Endothelial cell of umbilical vein (primary cell): ENCODE measurements around the gene CTNS. TPM values are rescaled to one million over a fixed set of nuclear protein-coding genes. Genes with fewer than 3 reads are reported as not detected.

ENCODE experiments used
- BruUV-seq: library from RNA; stranded (reverse); fragments of 400-500 nt; replicated peaks from 2 replicates; lab custom pipeline; 2021; lab: Mats Ljungman, UMichigan
- CTCF ChIA-PET: fragments of 300-600, 350-600 bp; sonication (Branson Sonifier 250); formaldehyde crosslinking; loops from one replicate; lab custom pipeline; 2021; ENCODE audit warnings: antibody characterized with exemption, inconsistent platforms; lab: Charles Lee
- POLR2A ChIA-PET: fragments of 300-600, 350-600 bp; sonication (Branson Sonifier 250); formaldehyde crosslinking; loops from one replicate; lab custom pipeline; 2021; ENCODE audit warnings: antibody characterized with exemption, inconsistent platforms; lab: Charles Lee
- DNase-seq: peaks from one replicate; pipeline ENCODE4 v3.0.0-alpha.2; 2011; ENCODE audit warnings: low read depth, low spot score
- FAIRE-seq: peaks from 2 replicates; lab custom pipeline; 2011; peaks lifted over from hg19 to GRCh38; lab: Jason Lieb, UNC
- H2AFZ ChIP-seq: 2 replicates; pipeline ENCODE4 v1.6.0; 2012; ENCODE audit warnings: low read depth, low read length, control low read depth, inconsistent platforms
- H3K27ac ChIP-seq: 2 replicates; pipeline ENCODE4 v1.5.1; 2011; ENCODE audit warnings: low read depth, mild to moderate bottlenecking, control low read depth, low read length, moderate library complexity; ENCODE audit not compliant: insufficient read depth
- H3K27me3 ChIP-seq, 2 experiments: 2 replicates each; pipeline versions ENCODE4 v1.6.0 to v1.6.1; 2011; ENCODE audit warnings: low read length in 2 of 2, mixed read lengths in 1 of 2; ENCODE audit not compliant: control insufficient read depth in 2 of 2, insufficient read depth in 2 of 2
- H3K36me3 ChIP-seq, 2 experiments: 2 replicates in 1 of 2; 3 replicates in 1 of 2; pipeline ENCODE4 v1.5.1; 2011; ENCODE audit warnings: low read length in 2 of 2, mild to moderate bottlenecking in 1 of 2, moderate library complexity in 1 of 2; ENCODE audit not compliant: control insufficient read depth in 2 of 2, insufficient read depth in 2 of 2; ENCODE audit errors: extremely low read depth in 1 of 2
- H3K4me1 ChIP-seq: 3 replicates; pipeline ENCODE4 v1.5.1; 2011; ENCODE audit warnings: mild to moderate bottlenecking, low read length; ENCODE audit not compliant: control insufficient read depth, insufficient read depth; ENCODE audit errors: extremely low read depth
- H3K4me2 ChIP-seq: 2 replicates; pipeline ENCODE4 v1.6.1; 2011; ENCODE audit warnings: low read length, control low read depth, mixed read lengths; ENCODE audit not compliant: insufficient read depth
- H3K4me3 ChIP-seq, 3 experiments: fragments of 200-600 bp in 1 of 3; sonication (generic), shearing (Covaris generic) in 1 of 3; replicated peaks in 1 of 3; 2 replicates each; pipeline ENCODE4 v1.5.1; 2011 to 2016; ENCODE audit warnings: control low read depth in 3 of 3, low read length in 3 of 3, mild to moderate bottlenecking in 2 of 3, inconsistent platforms in 1 of 3, low read depth in 1 of 3, moderate library complexity in 1 of 3; ENCODE audit not compliant: insufficient read depth in 1 of 3
- H3K79me2 ChIP-seq: 2 replicates; pipeline ENCODE4 v1.6.0; 2012; ENCODE audit warnings: low read length, inconsistent platforms; ENCODE audit not compliant: control insufficient read depth, insufficient read depth
- H3K9ac ChIP-seq: replicated peaks from 2 replicates; pipeline ENCODE3; 2011; ENCODE audit warnings: low read length, control low read depth; ENCODE audit not compliant: insufficient read depth; ENCODE audit errors: extremely low read depth
- H3K9me1 ChIP-seq: replicated peaks from 3 replicates; pipeline ENCODE4 v1.6.0; 2011; ENCODE audit warnings: mild to moderate bottlenecking, low read length; ENCODE audit not compliant: control insufficient read depth, insufficient read depth; ENCODE audit errors: extremely low read depth
- H3K9me3 ChIP-seq: replicated peaks from 2 replicates; pipeline ENCODE4 v1.5.1; 2012; ENCODE audit warnings: low read length, inconsistent platforms; ENCODE audit not compliant: control insufficient read depth, insufficient read depth
- H4K20me1 ChIP-seq: replicated peaks from 2 replicates; pipeline ENCODE3; 2011; ENCODE audit warnings: mild to moderate bottlenecking, low read length; ENCODE audit not compliant: control insufficient read depth, insufficient read depth; ENCODE audit errors: extremely low read depth
- EZH2 ChIP-seq: IDR thresholded peaks from 2 replicates; pipeline ENCODE4 v1.6.1; 2012; ENCODE audit warnings: borderline replicate concordance, low read depth, mild to moderate bottlenecking, moderate library complexity, low read length, inconsistent platforms; ENCODE audit not compliant: severe bottlenecking
- FOS ChIP-seq: IDR thresholded peaks from 2 replicates; pipeline ENCODE4 v1.6.1; 2011; ENCODE audit warnings: mild to moderate bottlenecking, low read length, moderate library complexity, borderline replicate concordance; ENCODE audit not compliant: insufficient read depth
- GATA2 ChIP-seq: IDR thresholded peaks from 2 replicates; pipeline ENCODE4 v1.7.0; 2011; ENCODE audit warnings: low read depth, mild to moderate bottlenecking, moderate library complexity, mixed read lengths, low read length; ENCODE audit not compliant: insufficient read length, insufficient read depth
- JUN ChIP-seq: IDR thresholded peaks from 2 replicates; pipeline ENCODE4 v1.6.1; 2011; ENCODE audit warnings: borderline replicate concordance, low read depth; ENCODE audit not compliant: insufficient read length, insufficient read depth
- MYC ChIP-seq: IDR thresholded peaks from one replicate; pipeline ENCODE4 v1.6.1; 2011; ENCODE audit warnings: mild to moderate bottlenecking, low read depth, low read length
- POLR2A ChIP-seq: IDR thresholded peaks from 2 replicates; pipeline ENCODE4 v1.6.1; 2012; ENCODE audit warnings: low read depth, mild to moderate bottlenecking, control low read depth, low read length
- POLR2AphosphoS5 ChIP-seq: IDR thresholded peaks from 2 replicates; pipeline ENCODE4 v1.6.1; 2012; ENCODE audit warnings: low read depth, mild to moderate bottlenecking, control low read depth, low read length, moderate library complexity; ENCODE audit not compliant: insufficient read depth
- dilution Hi-C: fragments of 300-500 bp; cut with MboI; formaldehyde crosslinking; loops from one replicate; pipeline ENCODE4 v1.15.0; 2019; ENCODE audit warnings: low sequenced_read_pairs; ENCODE audit not compliant: extremely low pct_ligation_motif_present
- intact Hi-C: fragments of 100-400 bp; cut with micrococcal nuclease; formaldehyde crosslinking; loops from one replicate; pipeline ENCODE4 v1.10.0; 2022
- polyA plus RNA-seq, 4 experiments: library from polyadenylated mRNA; depleted of rRNA in 3 of 4; stranded (reverse) in 3 of 4; unstranded in 1 of 4; fragments of >200 nt; gene quantifications; 2 replicates each; pipeline versions ENCODE4 v1.2.1 to v1.2.3, GENCODE V29; 2011 to 2012; ENCODE audit warnings: missing spikeins in 1 of 4
- total RNA-seq: library from RNA; stranded (reverse); gene quantifications from 2 replicates; pipeline ENCODE4 v1.2.3, GENCODE V29; 2021
- TF ChIP-seq, protein P1 (sequence below): IDR thresholded peaks from 2 replicates; pipeline ENCODE4 v1.6.1; 2011; ENCODE audit not compliant: insufficient read depth, insufficient read length
- TF ChIP-seq, protein P2 (sequence below), 2 donors: IDR thresholded peaks; 1 replicate in 1 of 2; 2 replicates in 1 of 2; pipeline ENCODE4 v1.5.1; 2011; ENCODE audit warnings: low read length in 2 of 2, mild to moderate bottlenecking in 2 of 2, moderate library complexity in 2 of 2, control low read depth in 1 of 2, inconsistent platforms in 1 of 2, low read depth in 1 of 2; ENCODE audit not compliant: insufficient read depth in 1 of 2; ENCODE audit errors: extremely low read depth in 1 of 2

Gene CTNS
- total and polyA plus RNA-seq, 2 donors (not counting 3 experiments of a cell fraction or from before 2014, with no cell fraction given) = 17.9 to 25.9 TPM

DNA sequence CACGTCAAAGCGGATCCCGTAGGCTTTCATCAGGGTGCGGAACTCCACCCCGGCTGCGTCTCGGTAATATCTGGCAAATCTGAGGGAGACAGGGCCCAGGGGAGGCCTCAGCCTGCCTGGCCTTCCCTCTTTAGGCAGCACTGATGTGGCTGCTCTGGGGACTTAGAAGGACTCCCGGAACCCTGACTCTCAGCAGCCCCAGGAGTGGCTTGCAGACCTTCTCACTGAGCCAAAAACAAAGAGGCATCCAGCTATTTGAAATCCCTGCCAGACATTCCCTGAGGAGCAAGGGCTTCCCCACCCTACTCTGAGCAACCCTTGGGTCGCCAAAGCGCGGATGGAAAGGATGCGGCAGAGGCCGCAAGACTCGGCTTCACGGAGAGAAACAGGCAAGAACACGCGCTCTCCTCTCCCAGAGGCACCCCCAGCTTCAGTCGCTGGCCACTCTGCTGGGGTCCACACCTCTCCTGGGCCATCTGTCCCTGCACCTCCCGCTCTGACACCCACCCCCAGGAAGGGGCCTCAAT, 51.5 kb downstream of the CTNS start:
- Histone ChIP-seq H3K36me3 (no peaks in the 10 kb centered on the region), H2AFZ (no peak overlapping the region), H3K9ac (no peak overlapping the region), H3K9me3 (no peaks in the 10 kb centered on the region), H3K4me1 (no peaks in the 10 kb centered on the region), H3K27ac (no peak overlapping the region), H3K9me1 (no peaks in the 10 kb centered on the region), H3K4me2 (no peak overlapping the region), H3K4me3 (no peak overlapping the region), H3K79me2 (no peaks in the 10 kb centered on the region), H3K27me3 (peaks cover 0 to 5% of the 10 kb centered on the region in 2 experiments), H4K20me1 (no peaks in the 10 kb centered on the region)
- no peak for DNase-seq
- dilution Hi-C loops = no loop called here
- FAIRE-seq = no peak
- no TSS peak for BruUV-seq
- ChIA-PET CTCF (interaction anchor here (1.1 kb wide), 2 partner anchors 12 to 50 kb away, joined by 3 to 4 read pairs; no protein-coding TSS in a partner anchor), POLR2A (no interaction called here)
- intact Hi-C loops = no loop called here
- TF ChIP-seq, protein P1, sequence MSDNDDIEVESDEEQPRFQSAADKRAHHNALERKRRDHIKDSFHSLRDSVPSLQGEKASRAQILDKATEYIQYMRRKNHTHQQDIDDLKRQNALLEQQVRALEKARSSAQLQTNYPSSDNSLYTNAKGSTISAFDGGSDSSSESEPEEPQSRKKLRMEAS = no peak
- no peak for TF ChIP-seq MYC
- TF ChIP-seq JUN = no peak

DNA sequence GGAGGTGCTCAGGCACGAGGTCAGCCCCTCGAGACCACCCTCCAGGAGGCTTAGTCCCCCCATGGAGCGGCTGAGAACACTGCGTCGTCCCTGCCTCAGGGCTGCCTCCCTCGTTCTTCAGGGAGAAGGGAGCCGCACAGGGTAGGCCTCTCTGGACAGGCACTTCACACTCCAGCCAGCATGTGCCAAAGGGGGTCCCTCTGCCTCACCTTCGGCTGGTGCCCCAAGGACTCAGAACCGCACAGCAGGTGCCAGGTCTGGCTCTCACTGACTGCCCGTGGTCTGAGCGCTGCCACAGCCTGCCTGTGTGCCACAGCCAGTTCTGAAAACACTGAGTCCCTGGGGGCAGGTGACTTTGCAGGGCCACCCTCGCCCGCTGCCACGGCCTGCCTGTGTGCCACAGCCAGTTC, 52.3 kb downstream of the CTNS start:
- no peaks in the 10 kb centered on the region for H3K79me2 ChIP-seq
- DNase-seq (no peak), FAIRE-seq (no peak)
- H3K9me1 ChIP-seq = no peaks in the 10 kb centered on the region
- CTCF ChIA-PET = interaction anchor here (1.1 kb wide), 2 partner anchors 13 to 49 kb away, joined by 3 to 4 read pairs; no protein-coding TSS in a partner anchor
- no peak overlapping the region for H3K4me3 ChIP-seq
- POLR2A ChIA-PET = no interaction called here
- peaks cover 0 to 7% of the 10 kb centered on the region in 2 experiments for H3K27me3 ChIP-seq
- no peak overlapping the region for H3K27ac ChIP-seq
- no peaks in the 10 kb centered on the region for H3K36me3 ChIP-seq
- H4K20me1 ChIP-seq = no peaks in the 10 kb centered on the region
- H3K4me2 ChIP-seq = no peak overlapping the region
- no peak overlapping the region for H2AFZ ChIP-seq
- BruUV-seq = no TSS peak
- intact Hi-C loops = no loop called here
- H3K9me3 ChIP-seq = no peaks in the 10 kb centered on the region
- dilution Hi-C loops = no loop called here
- no peaks in the 10 kb centered on the region for H3K4me1 ChIP-seq
- no peak overlapping the region for H3K9ac ChIP-seq
- no peak for TF ChIP-seq GATA2
- no peak for TF ChIP-seq POLR2AphosphoS5
- TF ChIP-seq FOS = no peak
- TF ChIP-seq, protein P2, sequence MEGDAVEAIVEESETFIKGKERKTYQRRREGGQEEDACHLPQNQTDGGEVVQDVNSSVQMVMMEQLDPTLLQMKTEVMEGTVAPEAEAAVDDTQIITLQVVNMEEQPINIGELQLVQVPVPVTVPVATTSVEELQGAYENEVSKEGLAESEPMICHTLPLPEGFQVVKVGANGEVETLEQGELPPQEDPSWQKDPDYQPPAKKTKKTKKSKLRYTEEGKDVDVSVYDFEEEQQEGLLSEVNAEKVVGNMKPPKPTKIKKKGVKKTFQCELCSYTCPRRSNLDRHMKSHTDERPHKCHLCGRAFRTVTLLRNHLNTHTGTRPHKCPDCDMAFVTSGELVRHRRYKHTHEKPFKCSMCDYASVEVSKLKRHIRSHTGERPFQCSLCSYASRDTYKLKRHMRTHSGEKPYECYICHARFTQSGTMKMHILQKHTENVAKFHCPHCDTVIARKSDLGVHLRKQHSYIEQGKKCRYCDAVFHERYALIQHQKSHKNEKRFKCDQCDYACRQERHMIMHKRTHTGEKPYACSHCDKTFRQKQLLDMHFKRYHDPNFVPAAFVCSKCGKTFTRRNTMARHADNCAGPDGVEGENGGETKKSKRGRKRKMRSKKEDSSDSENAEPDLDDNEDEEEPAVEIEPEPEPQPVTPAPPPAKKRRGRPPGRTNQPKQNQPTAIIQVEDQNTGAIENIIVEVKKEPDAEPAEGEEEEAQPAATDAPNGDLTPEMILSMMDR (IDR thresholded peaks at IDR 0.05; ENCODE audit: extremely low read depth in 1 of 2, insufficient read depth in 1 of 2, low read depth in 1 of 2, low read length in 2 of 2) = no peak
- no peak for TF ChIP-seq JUN
- no peak for TF ChIP-seq EZH2
- TF ChIP-seq, protein P1 = no peak
- no peak for TF ChIP-seq MYC
- no peak for TF ChIP-seq POLR2A
